Endothelial cell (in vitro differentiated cells): ENCODE data around the gene SLC28A1. TPM values are rescaled to one million over a fixed set of nuclear protein-coding genes. Genes with fewer than 3 reads are reported as not detected.
A peak's percentile ranks its signal among the peaks of the same experiment; 100 is the strongest.
"Not testable (repeated sequence)": the region's sequence is repeated elsewhere in the genome, so short reads cannot be mapped to it uniquely, and the experiment has no call there.

ENCODE experiments used
- DNase-seq: peaks from one replicate; pipeline ENCODE4 v3.0.0; 2021; ENCODE audit warnings: low spot score
- H3K27ac Mint-ChIP-seq: one replicate; pipeline ENCODE4 v1.8.0; 2021; ENCODE audit warnings: mixed read lengths, inconsistent platforms; ENCODE audit not compliant: unreplicated experiment
- H3K27me3 Mint-ChIP-seq: one replicate; pipeline ENCODE4 v1.8.0; 2021; ENCODE audit warnings: mild to moderate bottlenecking, moderate library complexity, mixed read lengths, inconsistent platforms; ENCODE audit not compliant: unreplicated experiment
- H3K36me3 Mint-ChIP-seq: one replicate; pipeline ENCODE4 v1.8.0; 2021; ENCODE audit warnings: mild to moderate bottlenecking, low read depth, mixed read lengths, inconsistent platforms; ENCODE audit not compliant: unreplicated experiment
- H3K4me1 Mint-ChIP-seq: one replicate; pipeline ENCODE4 v1.8.0; 2021; ENCODE audit warnings: mild to moderate bottlenecking, mixed read lengths, inconsistent platforms; ENCODE audit not compliant: unreplicated experiment
- H3K4me3 Mint-ChIP-seq: one replicate; pipeline ENCODE4 v1.8.0; 2021; ENCODE audit warnings: mild to moderate bottlenecking, mixed read lengths, inconsistent platforms; ENCODE audit not compliant: unreplicated experiment
- H3K9me3 Mint-ChIP-seq: one replicate; pipeline ENCODE4 v1.8.0; 2021; ENCODE audit warnings: mixed read lengths, inconsistent platforms; ENCODE audit not compliant: unreplicated experiment
- CTCF ChIP-seq: fragments of 200-600 bp; sonication (generic); IDR thresholded peaks from one replicate; pipeline ENCODE4 v1.5.0; 2021; ENCODE audit warnings: antibody characterized with exemption; ENCODE audit not compliant: unreplicated experiment
- total RNA-seq: library from RNA; stranded (reverse); fragmentation: NEBNext Ultra II Directional; extraction: Animal tissue kit (Norgen Biotek cat#: 25700); gene quantifications from one replicate; pipeline ENCODE4 v1.2.1, GENCODE V29; 2021; ENCODE audit not compliant: unreplicated experiment

SLC28A1 gene
- total RNA-seq, 1 donor from 2014 or later: not detected

- peaks cover 38% of the 10 kb centered on the region for H3K4me1 Mint-ChIP-seq
- peaks cover 11% of the 10 kb centered on the region for H3K36me3 Mint-ChIP-seq
- peaks cover 5% of the 10 kb centered on the region for H3K27me3 Mint-ChIP-seq
- H3K4me3 Mint-ChIP-seq: peak overlapping the region; percentile 94
- no peaks in the 10 kb centered on the region for H3K9me3 Mint-ChIP-seq
- peak overlapping the region; percentile 91 for H3K27ac Mint-ChIP-seq
- DNase-seq: peak; percentile 41
- TF ChIP-seq CTCF: no peak
Observed at GRCh38 chr15:84982301-84982920, 97.9 kb downstream of the SLC28A1 start.

- Mint-ChIP-seq H3K27me3 (peaks cover 2% of the 10 kb centered on the region), H3K27ac (no peak overlapping the region), H3K4me3 (peak overlapping the region; percentile 94), H3K9me3 (no peaks in the 10 kb centered on the region), H3K4me1 (peaks cover 41% of the 10 kb centered on the region), H3K36me3 (peaks cover 11% of the 10 kb centered on the region)
- no peak for DNase-seq
- TF ChIP-seq CTCF: no peak
Observed at GRCh38 chr15:84983294-84983693, 98.8 kb downstream of the SLC28A1 start.

- no peak for TF ChIP-seq CTCF
- H3K36me3 Mint-ChIP-seq: peaks cover 11% of the 10 kb centered on the region
- DNase-seq: no peak
- no peaks in the 10 kb centered on the region for H3K27me3 Mint-ChIP-seq
- no peaks in the 10 kb centered on the region for H3K9me3 Mint-ChIP-seq
- H3K4me1 Mint-ChIP-seq: peaks cover 40% of the 10 kb centered on the region
- H3K27ac Mint-ChIP-seq: no peak overlapping the region
- peak overlapping the region; percentile 94 for H3K4me3 Mint-ChIP-seq
Observed at GRCh38 chr15:84983711-84984110, 99.2 kb downstream of the SLC28A1 start.

- Mint-ChIP-seq H3K27ac (no peak overlapping the region), H3K27me3 (no peaks in the 10 kb centered on the region), H3K4me1 (peaks cover 29% of the 10 kb centered on the region), H3K9me3 (no peaks in the 10 kb centered on the region), H3K36me3 (peaks cover 8% of the 10 kb centered on the region), H3K4me3 (no peak overlapping the region)
- no peak for TF ChIP-seq CTCF
- no peak for DNase-seq
Observed at GRCh38 chr15:84985158-84985557, 100.7 kb downstream of the SLC28A1 start.

GRCh38 chr15:84987351-84987750 is 102.9 kb downstream of the SLC28A1 start:
- not testable (repeated sequence) for H3K36me3 Mint-ChIP-seq, H3K4me3 Mint-ChIP-seq, DNase-seq, H3K9me3 Mint-ChIP-seq, H3K27ac Mint-ChIP-seq, H3K27me3 Mint-ChIP-seq
- H3K4me1 Mint-ChIP-seq: peaks cover 29% of the 10 kb centered on the region
